Measurements from ENCODE around the gene PDIA2. TPM values are rescaled to one million over a fixed set of nuclear protein-coding genes. Genes with fewer than 3 reads are reported as not detected.

Gene PDIA2
- total RNA-seq, 1 experiment from 2014 or later = 0.18 TPM

- H3K4me1 ChIP-seq = peaks cover 12% of the 10 kb centered on the region
- no peak for DNase-seq
These were observed 14.6 kb upstream of the PDIA2 start for GRCh38 chr16:268141-269053.

GRCh38 chr16:269061-269796, 13.7 kb upstream of the PDIA2 start:
- no peak for DNase-seq
- no peaks in the 10 kb centered on the region for H3K27me3 ChIP-seq
- H3K9me3 ChIP-seq (replicated peaks) = no peaks in the 10 kb centered on the region
- no peak overlapping the region for H3K4me3 ChIP-seq
- peaks cover 12% of the 10 kb centered on the region for H3K4me1 ChIP-seq
- H3K36me3 ChIP-seq = no peaks in the 10 kb centered on the region
- H3K27ac ChIP-seq = no peak overlapping the region

More at GRCh38 chr16:268141-269053, 14.6 kb upstream of the PDIA2 start:
- H3K4me3 ChIP-seq = no peak overlapping the region
- H3K9me3 ChIP-seq (replicated peaks) = no peaks in the 10 kb centered on the region
- no peaks in the 10 kb centered on the region for H3K36me3 ChIP-seq
- no peak overlapping the region for H3K27ac ChIP-seq
- H3K27me3 ChIP-seq = no peaks in the 10 kb centered on the region

- H3K9me3 ChIP-seq (replicated peaks) = no peaks in the 10 kb centered on the region
- H3K27me3 ChIP-seq = no peaks in the 10 kb centered on the region
- no peak overlapping the region for H3K4me3 ChIP-seq
- DNase-seq = no peak
- H3K27ac ChIP-seq = no peak overlapping the region
- H3K4me1 ChIP-seq = peaks cover 9% of the 10 kb centered on the region
- H3K36me3 ChIP-seq = no peaks in the 10 kb centered on the region
These were observed 12.3 kb upstream of the PDIA2 start for GRCh38 chr16:270381-271255.

GRCh38 chr16:272633-273546, 10.1 kb upstream of the PDIA2 start:
- H3K36me3 ChIP-seq = no peaks in the 10 kb centered on the region
- 0 out of 2 replicates have a peak overlapping the region, but pooled peaks have one; percentile 15 for H3K4me3 ChIP-seq
- no peak overlapping the region for H3K27ac ChIP-seq
- no peaks in the 10 kb centered on the region; the same call in 1 of the 2 replicates for H3K4me1 ChIP-seq
- H3K9me3 ChIP-seq (replicated peaks) = no peaks in the 10 kb centered on the region
- H3K27me3 ChIP-seq = no peaks in the 10 kb centered on the region
- no peak for DNase-seq

GRCh38 chr16:273547-274421, 9.2 kb upstream of the PDIA2 start:
- Histone ChIP-seq H3K36me3 (no peaks in the 10 kb centered on the region), H3K27me3 (no peaks in the 10 kb centered on the region), H3K4me1 (no peaks in the 10 kb centered on the region; the same call in 1 of the 2 replicates), H3K9me3 (replicated peaks) (no peaks in the 10 kb centered on the region), H3K4me3 (0 out of 2 replicates have a peak overlapping the region, but pooled peaks have one; percentile 15), H3K27ac (no peak overlapping the region)
- DNase-seq = no peak

GRCh38 chr16:275041-275641, 7.8 kb upstream of the PDIA2 start:
- DNase-seq = no peak
- no peaks in the 10 kb centered on the region for H3K9me3 ChIP-seq (replicated peaks)
- no peaks in the 10 kb centered on the region for H3K36me3 ChIP-seq
- no peak overlapping the region for H3K27ac ChIP-seq
- H3K4me1 ChIP-seq = peaks cover 2% of the 10 kb centered on the region; the same call in 1 of the 2 replicates
- H3K27me3 ChIP-seq = no peaks in the 10 kb centered on the region
- H3K4me3 ChIP-seq = no peak overlapping the region

GRCh38 chr16:275786-276232, 7.2 kb upstream of the PDIA2 start, which contains the start of gene RGS11:
RGS11 (minus strand) TSS chr16:275944; CDS start chr16:275911, 33 bp downstream.
- Histone ChIP-seq H3K27me3 (no peaks in the 10 kb centered on the region), H3K4me3 (no peak within 1 kb of the TSS), H3K9me3 (replicated peaks) (no peaks in the 10 kb centered on the region), H3K27ac (no peak within 1 kb of the TSS), H3K4me1 (peaks cover 2% of the 10 kb centered on the region; the same call in 1 of the 2 replicates), H3K36me3 (no peaks in the 10 kb centered on the region)
- no peak for DNase-seq

- H3K9me3 ChIP-seq (replicated peaks) = no peaks in the 10 kb centered on the region
- no peak for DNase-seq
- H3K4me3 ChIP-seq = no peak overlapping the region
- H3K27ac ChIP-seq = no peak overlapping the region
- H3K4me1 ChIP-seq = peaks cover 2% of the 10 kb centered on the region; the same call in 1 of the 2 replicates
- no peaks in the 10 kb centered on the region for H3K36me3 ChIP-seq
- H3K27me3 ChIP-seq = no peaks in the 10 kb centered on the region
These were observed 6.4 kb upstream of the PDIA2 start for GRCh38 chr16:276426-277077.

- DNase-seq = peak; percentile 38 to 62
- H3K9me3 ChIP-seq (replicated peaks) = no peaks in the 10 kb centered on the region
- H3K4me1 ChIP-seq = 0 out of 2 replicates have a peak, but pooled peaks cover 2% of the 10 kb centered on the region
- no peak overlapping the region for H3K27ac ChIP-seq
- no peaks in the 10 kb centered on the region for H3K27me3 ChIP-seq
- H3K4me3 ChIP-seq = no peak overlapping the region
- no peaks in the 10 kb centered on the region for H3K36me3 ChIP-seq
These were observed 4.0 kb upstream of the PDIA2 start for GRCh38 chr16:278863-279366.

GRCh38 chr16:279531-279930, 3.4 kb upstream of the PDIA2 start:
- Histone ChIP-seq H3K9me3 (replicated peaks) (no peaks in the 10 kb centered on the region), H3K36me3 (no peaks in the 10 kb centered on the region), H3K27me3 (no peaks in the 10 kb centered on the region), H3K4me3 (no peak overlapping the region), H3K4me1 (0 out of 2 replicates have a peak, but pooled peaks cover 2% of the 10 kb centered on the region), H3K27ac (no peak overlapping the region)
- no peak for DNase-seq

GRCh38 chr16:280005-280460, 2.9 kb upstream of the PDIA2 start:
- Histone ChIP-seq H3K36me3 (no peaks in the 10 kb centered on the region), H3K9me3 (replicated peaks) (no peaks in the 10 kb centered on the region), H3K27me3 (no peaks in the 10 kb centered on the region), H3K4me3 (no peak overlapping the region), H3K4me1 (0 out of 2 replicates have a peak, but pooled peaks cover 2% of the 10 kb centered on the region), H3K27ac (no peak overlapping the region)
- no peak for DNase-seq

- no peak within 1 kb of the TSS for H3K4me3 ChIP-seq
- no peak for DNase-seq
- H3K27ac ChIP-seq = no peak within 1 kb of the TSS
- no peaks in the 10 kb centered on the region for H3K36me3 ChIP-seq
- 0 out of 2 replicates have a peak, but pooled peaks cover 2% of the 10 kb centered on the region for H3K4me1 ChIP-seq
- H3K9me3 ChIP-seq (replicated peaks) = no peaks in the 10 kb centered on the region
- no peaks in the 10 kb centered on the region for H3K27me3 ChIP-seq
These were observed 2.4 kb upstream of the PDIA2 start, which contains the start of gene ARHGDIG for GRCh38 chr16:280552-280951. ARHGDIG (plus strand) TSS chr16:280591; CDS start chr16:280681, 90 bp downstream.

All from SJCRH30 (cell line).